GM19043 (cell line): ENCODE data around the gene FRMPD3.

Experiments used
- ATAC-seq: cut with Tn5 transposase; IDR thresholded peaks from one replicate; pipeline ENCODE4 v1.9.1; 2021; ENCODE audit warnings: low read depth; ENCODE audit not compliant: unreplicated experiment

Gene FRMPD3

GRCh38 chrX:107477406-107477805 lies 28.0 kb downstream of the FRMPD3 start:
- no peak for ATAC-seq

- ATAC-seq: no peak
These were observed 30.8 kb downstream of the FRMPD3 start for GRCh38 chrX:107480272-107480671.

GRCh38 chrX:107482046-107482445 lies 32.6 kb downstream of the FRMPD3 start:
- no peak for ATAC-seq

- no peak for ATAC-seq
These were observed 34.7 kb downstream of the FRMPD3 start for GRCh38 chrX:107484002-107484726.

- ATAC-seq: no peak
These were observed 35.6 kb downstream of the FRMPD3 start for GRCh38 chrX:107485013-107485412.

GRCh38 chrX:107493141-107493540 lies 43.7 kb downstream of the FRMPD3 start:
- ATAC-seq: no peak

- ATAC-seq: no peak
These were observed 47.3 kb downstream of the FRMPD3 start for GRCh38 chrX:107496786-107497185.
